Natural killer cell (primary cell): ENCODE data around the gene SLK. TPM values are rescaled to one million over a fixed set of nuclear protein-coding genes. Genes with fewer than 3 reads are reported as not detected.

ENCODE experiments used
- ATAC-seq, 3 donors: fragments of 150-1000 bp in 2 of 3; fragments of 200-7000 bp in 1 of 3; cut with Tn5 transposase; 1 replicate in 1 of 3; 2 replicates in 2 of 3; pipeline ENCODE4 v1.10.0; 2021; ENCODE audit warnings: mild to moderate bottlenecking in 2 of 3, moderate library complexity in 2 of 3
- DNase-seq, 2 donors: peaks; one replicate each; pipeline versions ENCODE4 v3.0.0 to v3.0.0-alpha.2; 2013 to 2021; ENCODE audit warnings: mixed read lengths in 1 of 2
- H3K27ac ChIP-seq: one replicate; pipeline ENCODE4 v1.5.1; 2013; ENCODE audit warnings: mild to moderate bottlenecking, low read length
- H3K27me3 ChIP-seq: one replicate; pipeline ENCODE4 v1.6.1; 2013; ENCODE audit warnings: low read length; ENCODE audit not compliant: control insufficient read depth, insufficient read depth
- H3K36me3 ChIP-seq: one replicate; pipeline ENCODE4 v1.6.1; 2013; ENCODE audit warnings: low read length; ENCODE audit not compliant: control insufficient read depth, insufficient read depth
- H3K4me1 ChIP-seq: one replicate; pipeline ENCODE4 v1.6.1; 2013; ENCODE audit warnings: low read length; ENCODE audit not compliant: control insufficient read depth, insufficient read depth
- H3K4me3 ChIP-seq: one replicate; pipeline ENCODE4 v1.5.1; 2013; ENCODE audit warnings: low read length
- H3K9me3 ChIP-seq: one replicate; pipeline ENCODE4 v1.6.1; 2013; ENCODE audit warnings: low read length; ENCODE audit not compliant: control insufficient read depth, insufficient read depth
- H3K27ac Mint-ChIP-seq, 2 donors: one replicate each; pipeline ENCODE4 v1.8.0; 2022; ENCODE audit warnings: mild to moderate bottlenecking in 2 of 2, mixed read lengths in 2 of 2, moderate library complexity in 1 of 2
- H3K27me3 Mint-ChIP-seq, 2 donors: one replicate each; pipeline ENCODE4 v1.8.0; 2022; ENCODE audit warnings: low read depth in 2 of 2, mixed read lengths in 2 of 2
- H3K36me3 Mint-ChIP-seq: one replicate; pipeline ENCODE4 v1.8.0; 2022; ENCODE audit warnings: mixed read lengths
- H3K4me1 Mint-ChIP-seq, 2 donors: one replicate each; pipeline ENCODE4 v1.8.0; 2022; ENCODE audit warnings: mixed read lengths in 2 of 2
- H3K4me3 Mint-ChIP-seq: one replicate; pipeline ENCODE4 v1.8.0; 2022; ENCODE audit warnings: mild to moderate bottlenecking, moderate library complexity, mixed read lengths
- H3K9me3 Mint-ChIP-seq, 2 donors: one replicate each; pipeline ENCODE4 v1.8.0; 2022; ENCODE audit warnings: mixed read lengths in 2 of 2
- WGBS: methylation state at CpG from one replicate; pipeline ENCODE4 v1.1.7; 2013; ENCODE audit warnings: missing lambda C conversion rate; ENCODE audit not compliant: insufficient coverage; 5-methylcytosine and 5-hydroxymethylcytosine counted together
- intact Hi-C: fragments of 100-400 bp; cut with micrococcal nuclease; formaldehyde crosslinking; loops from one replicate; pipeline ENCODE4 v1.14.2; 2022
- total RNA-seq, 4 donors: library from RNA; stranded (reverse); fragments of 120-200 nt in 1 of 4; gene quantifications; one replicate each; pipeline versions ENCODE4 v1.2.3 to v1.2.4, GENCODE V29; 2013 to 2022
- TF ChIP-seq, protein P1 (sequence below): fragments of 200-600 bp; IDR thresholded peaks from one replicate; pipeline ENCODE4 v1.8.0; 2022; ENCODE audit warnings: antibody characterized with exemption

Gene SLK
- total RNA-seq, 3 donors from 2014 or later (not counting 1 experiment from before 2014, with no cell fraction given): 33.4 to 48.7 (median 40.3) TPM

DNA sequence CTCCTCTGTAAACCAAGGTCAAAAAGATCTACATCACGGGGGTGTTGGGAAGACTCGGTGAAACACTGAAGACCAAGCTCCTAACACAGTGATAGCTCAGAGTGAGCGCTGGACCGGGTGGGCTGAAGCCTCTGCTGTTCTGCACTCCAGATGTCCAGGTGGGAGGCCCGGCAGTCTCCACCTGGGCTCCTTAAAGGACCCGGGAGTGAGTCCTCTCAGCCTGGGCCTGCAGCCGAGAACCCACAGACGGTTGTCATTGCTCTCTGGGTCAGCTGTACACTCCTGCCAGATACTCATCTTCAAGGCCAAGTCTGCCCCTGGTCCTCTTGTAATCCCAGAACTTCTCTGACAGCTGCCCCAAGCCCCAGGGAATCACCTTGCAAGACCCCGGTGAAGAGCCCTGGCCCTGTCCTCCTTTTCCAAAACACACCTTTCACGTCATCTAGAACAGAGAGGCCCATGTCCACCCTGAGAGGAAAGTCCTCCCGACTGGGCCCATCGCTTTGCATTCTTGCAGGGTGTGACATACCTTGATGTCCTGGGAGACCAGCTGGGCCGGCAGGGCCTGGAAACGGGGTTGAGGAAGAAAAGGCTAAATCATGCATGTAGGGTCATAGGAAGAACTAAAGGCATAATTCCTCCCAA lies 75.1 kb downstream of the SLK start:
- WGBS: 91% methylated on average over 14 of the region's 14 CpGs
- TF ChIP-seq, protein P1, sequence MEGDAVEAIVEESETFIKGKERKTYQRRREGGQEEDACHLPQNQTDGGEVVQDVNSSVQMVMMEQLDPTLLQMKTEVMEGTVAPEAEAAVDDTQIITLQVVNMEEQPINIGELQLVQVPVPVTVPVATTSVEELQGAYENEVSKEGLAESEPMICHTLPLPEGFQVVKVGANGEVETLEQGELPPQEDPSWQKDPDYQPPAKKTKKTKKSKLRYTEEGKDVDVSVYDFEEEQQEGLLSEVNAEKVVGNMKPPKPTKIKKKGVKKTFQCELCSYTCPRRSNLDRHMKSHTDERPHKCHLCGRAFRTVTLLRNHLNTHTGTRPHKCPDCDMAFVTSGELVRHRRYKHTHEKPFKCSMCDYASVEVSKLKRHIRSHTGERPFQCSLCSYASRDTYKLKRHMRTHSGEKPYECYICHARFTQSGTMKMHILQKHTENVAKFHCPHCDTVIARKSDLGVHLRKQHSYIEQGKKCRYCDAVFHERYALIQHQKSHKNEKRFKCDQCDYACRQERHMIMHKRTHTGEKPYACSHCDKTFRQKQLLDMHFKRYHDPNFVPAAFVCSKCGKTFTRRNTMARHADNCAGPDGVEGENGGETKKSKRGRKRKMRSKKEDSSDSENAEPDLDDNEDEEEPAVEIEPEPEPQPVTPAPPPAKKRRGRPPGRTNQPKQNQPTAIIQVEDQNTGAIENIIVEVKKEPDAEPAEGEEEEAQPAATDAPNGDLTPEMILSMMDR: no peak
- H3K4me3 Mint-ChIP-seq: no peak overlapping the region
- intact Hi-C loops: no loop called here
- no peaks in the 10 kb centered on the region for H3K27me3 Mint-ChIP-seq
- Histone ChIP-seq H3K27ac (no peak overlapping the region), H3K4me3 (no peak overlapping the region), H3K36me3 (no peaks in the 10 kb centered on the region), H3K4me1 (no peaks in the 10 kb centered on the region), H3K27me3 (no peaks in the 10 kb centered on the region), H3K9me3 (no peaks in the 10 kb centered on the region)
- no peaks in the 10 kb centered on the region for H3K4me1 Mint-ChIP-seq
- no peak for ATAC-seq
- no peak for DNase-seq
- no peaks in the 10 kb centered on the region for H3K36me3 Mint-ChIP-seq
- H3K9me3 Mint-ChIP-seq: no peaks in the 10 kb centered on the region
- H3K27ac Mint-ChIP-seq: no peak overlapping the region

GRCh38 chr10:104043185-104043830 lies 76.4 kb downstream of the SLK start:
- Mint-ChIP-seq H3K4me3 (no peak overlapping the region), H3K4me1 (no peaks in the 10 kb centered on the region), H3K27me3 (peaks cover 0 to under 1% of the 10 kb centered on the region in 2 donors), H3K27ac (no peak overlapping the region), H3K9me3 (no peaks in the 10 kb centered on the region), H3K36me3 (no peaks in the 10 kb centered on the region)
- no peak overlapping the region for H3K4me3 ChIP-seq
- no peaks in the 10 kb centered on the region for H3K9me3 ChIP-seq
- H3K27me3 ChIP-seq: no peaks in the 10 kb centered on the region
- no peak for ATAC-seq
- no peak for DNase-seq
- no peaks in the 10 kb centered on the region for H3K4me1 ChIP-seq
- no peaks in the 10 kb centered on the region for H3K36me3 ChIP-seq
- TF ChIP-seq, protein P1: no peak
- intact Hi-C loops: no loop called here
- no peak overlapping the region for H3K27ac ChIP-seq
- WGBS: 66% methylated on average over 7 of the region's 8 CpGs

DNA sequence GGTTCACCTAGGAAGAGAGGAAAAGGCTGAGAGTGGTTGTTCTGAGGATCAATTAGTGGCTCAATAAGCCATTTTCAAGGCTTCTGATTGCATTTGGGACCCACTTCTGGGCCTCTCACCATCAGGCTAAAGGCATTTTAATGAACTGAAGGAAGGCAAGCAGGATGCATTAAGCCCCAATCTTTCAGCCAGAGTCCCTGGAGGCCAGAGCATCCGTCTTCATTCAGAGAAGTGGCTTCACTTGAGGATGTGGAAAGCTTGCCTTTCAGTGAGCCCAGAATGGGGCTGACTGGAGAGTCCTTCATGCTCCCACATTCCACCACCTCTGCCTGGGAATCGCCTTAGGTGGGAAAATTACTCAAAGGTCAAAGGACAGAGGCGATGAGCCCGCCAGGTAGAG lies 76.9 kb downstream of the SLK start:
- DNase-seq (no peak), ATAC-seq (no peak)
- TF ChIP-seq, protein P1: no peak
- Histone ChIP-seq H3K9me3 (no peaks in the 10 kb centered on the region), H3K27me3 (no peaks in the 10 kb centered on the region), H3K27ac (no peak overlapping the region), H3K4me3 (no peak overlapping the region), H3K36me3 (no peaks in the 10 kb centered on the region), H3K4me1 (no peaks in the 10 kb centered on the region)
- Mint-ChIP-seq H3K9me3 (no peaks in the 10 kb centered on the region), H3K27me3 (peaks cover 0 to 4% of the 10 kb centered on the region in 2 donors), H3K4me3 (no peak overlapping the region), H3K36me3 (no peaks in the 10 kb centered on the region), H3K4me1 (no peaks in the 10 kb centered on the region), H3K27ac (no peak overlapping the region)
- WGBS: 93% methylated on average over 4 of the region's 4 CpGs
- intact Hi-C loops: no loop called here
